ENCODE data around the gene HECTD2.
"Not testable (repeated sequence)": the region's sequence is repeated elsewhere in the genome, so short reads cannot be mapped to it uniquely, and the experiment has no call there.

Gene HECTD2

DNA sequence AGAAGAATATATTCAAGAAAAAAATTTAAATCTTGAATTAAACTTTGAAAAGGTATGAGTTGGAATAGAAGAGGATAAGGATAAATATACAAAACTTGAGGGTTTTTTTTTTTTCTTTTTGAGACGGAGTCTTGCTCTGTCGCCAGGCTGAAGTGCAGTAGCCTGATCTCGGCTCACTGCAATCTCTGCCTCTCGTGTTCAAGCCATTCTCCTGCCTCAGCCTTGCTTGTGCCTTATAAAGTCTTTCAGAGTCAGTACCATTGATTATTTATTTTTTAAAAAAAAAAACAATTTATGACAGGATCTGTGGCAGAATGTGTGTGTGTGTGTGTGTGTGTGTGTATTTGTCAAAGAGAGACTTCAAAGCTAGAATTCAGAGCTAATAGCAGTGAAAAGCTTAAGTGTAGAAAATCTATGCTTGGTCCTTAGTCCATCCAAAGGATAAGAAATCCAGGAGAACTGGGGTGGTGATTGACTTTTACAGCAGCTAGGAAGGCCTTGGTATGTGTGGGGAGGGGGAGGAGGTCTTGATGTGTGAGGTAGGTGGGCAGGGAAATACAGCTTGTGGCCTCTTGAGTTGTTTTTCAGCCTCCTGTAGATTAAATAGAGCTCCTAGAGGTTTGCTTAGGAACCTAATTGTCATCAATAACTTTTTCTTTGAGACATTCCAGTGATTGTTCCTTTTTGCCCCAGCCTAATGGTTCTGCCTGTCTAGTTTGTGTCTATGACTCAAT lies 2.4 kb downstream of the HECTD2 start:
- no peak for DNase-seq (ENCODE audit: low spot score)

DNA sequence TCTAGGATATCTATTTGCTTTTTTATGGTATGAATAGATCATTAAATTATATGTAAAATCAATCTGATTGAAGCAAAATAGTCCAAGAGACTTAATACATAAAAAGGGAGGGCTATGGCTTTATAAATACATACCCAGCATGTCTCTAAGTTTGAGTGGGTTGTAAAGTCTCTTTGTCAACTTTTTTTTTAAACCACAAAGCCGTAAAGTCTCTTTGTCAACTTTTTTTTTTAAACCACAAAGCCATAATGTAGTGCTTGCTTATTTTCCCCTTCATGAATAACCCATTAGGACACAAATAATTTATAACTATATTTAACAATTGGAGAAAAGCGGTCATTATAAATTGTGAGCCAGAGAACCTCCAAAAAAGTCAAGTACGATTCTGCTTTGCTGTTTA lies 5.7 kb downstream of the HECTD2 start:
- no peak for DNase-seq (ENCODE audit: low spot score)

DNA sequence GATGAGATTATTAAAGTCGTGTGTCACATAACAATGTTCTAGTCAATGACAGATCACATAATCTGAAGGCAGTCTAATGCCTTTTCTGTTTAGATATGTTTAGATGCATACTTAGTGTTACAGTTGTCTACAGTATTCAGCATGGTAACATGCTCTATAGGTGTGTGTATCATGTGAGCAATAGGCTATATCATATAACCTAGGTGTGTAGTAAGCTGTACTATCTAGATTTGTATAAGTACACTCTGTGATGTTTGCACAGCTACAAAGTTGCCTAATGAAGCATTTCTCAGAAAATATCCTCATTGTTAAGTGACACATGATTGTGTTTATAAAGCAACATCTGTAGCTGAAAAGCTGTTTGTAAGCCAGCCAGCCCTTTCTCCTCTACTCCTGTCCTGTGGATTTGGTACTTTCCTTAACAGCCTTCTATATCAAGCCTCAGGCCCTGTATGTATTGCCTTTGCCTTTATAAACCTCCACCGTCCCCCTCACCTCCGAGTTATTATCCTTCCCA lies 6.3 kb downstream of the HECTD2 start:
- DNase-seq (ENCODE audit: low spot score): no peak

DNA sequence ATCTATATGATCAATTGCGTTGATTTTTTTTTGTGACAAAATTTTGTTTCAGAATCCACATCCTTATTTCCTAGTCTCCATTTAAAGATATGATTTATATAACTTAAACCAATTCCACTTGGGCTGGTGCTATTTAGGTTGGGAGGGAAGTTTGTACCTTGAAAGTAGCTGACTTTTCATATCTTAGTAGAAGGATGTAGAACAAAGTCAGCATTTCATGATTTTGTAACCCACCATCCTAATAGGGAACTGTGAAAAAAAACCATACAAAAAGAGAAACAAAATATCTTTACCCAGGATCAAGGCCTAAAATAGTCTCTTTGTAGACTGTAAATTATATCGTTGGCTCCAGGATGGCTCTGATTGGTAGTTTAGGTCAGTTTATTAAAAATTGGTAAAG lies 8.3 kb downstream of the HECTD2 start:
- DNase-seq (ENCODE audit: low spot score): no peak

DNA sequence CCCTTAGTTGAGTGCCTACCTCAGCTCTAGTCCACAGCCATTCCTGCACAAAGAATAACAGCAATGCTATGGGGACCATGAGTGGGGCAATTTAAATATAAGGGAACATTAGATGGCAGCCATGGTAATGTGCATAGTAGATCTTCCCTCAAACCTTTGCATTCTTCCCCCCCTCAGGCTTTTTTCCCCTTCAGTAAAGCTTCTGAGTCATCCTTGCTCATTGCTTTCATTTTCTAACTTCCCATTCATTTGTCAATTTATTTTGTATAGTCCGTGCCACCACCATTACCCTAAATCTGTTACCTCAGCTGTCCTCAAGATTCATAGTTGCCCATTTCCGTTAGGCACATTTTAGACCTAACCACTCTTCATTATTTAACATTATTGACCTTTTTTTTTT lies 10.7 kb downstream of the HECTD2 start:
- DNase-seq (ENCODE audit: low spot score): peak; percentile 26

DNA sequence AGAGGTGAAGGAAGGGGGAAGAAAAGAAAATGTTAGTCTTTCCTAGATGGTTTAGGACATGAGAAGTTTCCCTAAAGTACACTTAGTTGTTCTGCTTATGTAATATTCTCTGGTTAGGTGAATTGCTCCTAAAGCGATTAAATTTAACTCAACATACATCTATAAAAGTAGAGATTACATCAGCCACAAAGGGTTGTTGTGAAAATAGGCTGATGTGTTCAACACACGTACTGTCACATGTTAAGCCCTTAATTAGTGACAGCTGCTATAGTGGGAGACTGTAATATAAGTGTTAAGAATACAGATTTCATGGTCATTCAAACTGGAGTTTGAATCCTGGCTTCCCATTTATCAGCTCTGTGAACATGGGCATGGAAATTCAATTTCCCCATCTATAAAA lies 12.8 kb downstream of the HECTD2 start:
- DNase-seq (ENCODE audit: low spot score): no peak

DNA sequence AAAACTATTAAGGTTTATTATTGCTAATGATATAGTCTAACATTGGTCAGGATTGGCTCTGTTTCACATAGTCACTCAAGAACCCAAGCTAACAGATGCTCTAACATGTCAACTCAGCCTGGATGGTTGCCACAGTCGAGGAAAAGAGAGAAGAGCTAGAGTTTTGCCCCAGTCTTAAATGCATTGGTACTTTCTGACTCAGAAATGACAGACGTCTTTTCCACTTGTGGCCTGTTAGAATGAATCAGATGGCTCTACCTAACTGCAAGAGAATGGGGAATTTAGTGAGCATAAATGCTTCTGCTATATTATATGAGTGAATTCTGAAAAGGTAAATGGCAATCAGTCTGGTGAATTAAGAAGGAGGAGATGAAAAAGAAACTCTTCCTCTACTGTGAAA lies 13.9 kb downstream of the HECTD2 start:
- DNase-seq (ENCODE audit: low spot score): no peak

DNA sequence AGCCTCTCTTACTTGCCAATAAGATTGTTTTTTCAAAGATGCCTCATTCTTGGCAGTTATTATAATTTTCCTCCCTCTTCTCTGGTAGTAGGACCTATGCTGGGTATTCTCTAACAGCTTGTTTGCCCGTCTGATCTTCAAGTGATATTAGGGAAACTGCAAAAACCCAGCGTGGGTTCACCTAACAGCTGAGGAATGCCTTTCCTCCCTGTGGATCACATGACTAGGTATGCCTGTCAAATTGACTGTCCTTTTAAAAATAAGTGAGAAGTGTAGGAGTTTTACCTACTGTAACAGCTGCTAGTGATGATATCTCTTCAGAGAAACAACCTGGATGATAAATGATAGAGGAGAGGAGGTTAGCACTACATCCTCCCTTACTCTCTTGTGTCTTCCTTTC lies 22.0 kb downstream of the HECTD2 start:
- no peak for DNase-seq (ENCODE audit: low spot score)

DNA sequence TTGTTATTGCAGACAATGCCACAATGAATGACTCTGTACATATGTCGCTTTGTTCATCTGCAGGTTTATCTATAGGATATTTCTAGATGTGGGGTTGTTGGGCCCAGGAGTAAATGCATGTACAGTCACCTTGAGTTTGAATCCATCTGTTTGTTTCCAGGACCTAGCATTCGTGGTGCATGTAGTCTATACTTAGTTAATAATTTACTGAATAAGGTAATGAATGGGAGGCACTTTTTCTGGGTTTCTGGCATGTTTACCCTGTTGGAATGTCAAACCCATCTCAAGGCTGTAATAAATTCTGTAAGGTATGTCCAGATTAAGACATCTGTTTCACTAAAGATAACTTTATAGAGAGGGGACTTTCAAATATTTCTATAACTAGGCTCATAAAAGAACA lies 23.5 kb downstream of the HECTD2 start:
- DNase-seq (ENCODE audit: low spot score): no peak

DNA sequence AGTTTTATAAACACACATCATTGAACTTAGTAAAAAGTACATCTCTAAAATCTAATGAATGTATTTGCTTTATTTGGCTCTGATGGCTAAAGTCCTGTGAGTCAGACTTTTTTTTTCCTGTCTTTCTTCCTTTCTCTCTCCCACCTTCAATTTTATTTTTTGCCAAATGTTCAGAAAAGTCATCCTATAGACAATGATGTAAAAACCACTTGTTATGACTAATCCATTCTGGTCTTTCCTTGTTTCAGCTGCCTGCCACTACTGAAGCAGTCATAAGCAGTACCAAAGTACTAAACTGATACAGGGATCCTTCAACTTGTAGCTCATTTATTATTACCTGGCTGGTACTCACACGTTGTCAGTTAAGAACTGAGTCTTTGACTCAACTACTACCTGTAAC lies 23.9 kb downstream of the HECTD2 start:
- no peak for DNase-seq (ENCODE audit: low spot score)

DNA sequence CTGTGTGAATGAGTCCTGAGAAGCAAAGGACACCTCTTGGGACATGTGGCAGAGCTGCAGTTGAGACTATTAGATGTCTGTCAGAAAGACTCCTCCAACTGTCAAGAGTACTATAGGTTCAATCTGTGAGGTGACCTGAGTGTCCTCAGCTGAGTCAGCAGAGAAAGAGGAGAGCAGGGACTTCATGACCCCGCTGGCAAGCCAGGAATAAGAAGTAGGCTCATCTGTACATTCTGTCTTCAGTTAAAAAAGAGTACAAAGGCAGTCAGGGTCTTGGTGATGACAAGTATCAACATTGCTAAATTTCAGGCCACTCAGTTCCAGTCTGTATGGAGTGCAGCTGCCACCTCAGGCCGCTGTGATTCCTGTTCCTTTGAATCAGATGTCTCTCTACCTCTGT lies 25.1 kb downstream of the HECTD2 start:
- DNase-seq (ENCODE audit: low spot score): no peak

DNA sequence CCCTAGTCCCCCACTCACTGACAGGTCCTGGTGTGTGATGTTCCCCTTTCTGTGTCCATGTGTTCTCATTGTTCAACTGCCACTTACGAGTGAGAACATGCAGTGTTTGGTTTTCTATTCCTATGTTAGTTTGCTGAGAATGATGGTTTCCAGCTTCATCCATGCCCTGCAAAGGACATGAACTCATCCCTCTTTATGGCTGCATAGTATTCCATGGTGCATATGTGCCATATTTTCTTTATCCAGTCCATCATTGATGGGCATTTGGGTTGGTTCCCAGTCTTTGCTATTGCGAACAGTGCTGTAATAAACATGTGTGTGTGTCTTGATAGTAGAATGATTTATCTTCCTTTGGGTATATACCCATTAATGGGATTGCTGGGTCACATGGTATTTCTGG lies 28.1 kb downstream of the HECTD2 start:
- not testable (repeated sequence) for DNase-seq (ENCODE audit: low spot score)

DNA sequence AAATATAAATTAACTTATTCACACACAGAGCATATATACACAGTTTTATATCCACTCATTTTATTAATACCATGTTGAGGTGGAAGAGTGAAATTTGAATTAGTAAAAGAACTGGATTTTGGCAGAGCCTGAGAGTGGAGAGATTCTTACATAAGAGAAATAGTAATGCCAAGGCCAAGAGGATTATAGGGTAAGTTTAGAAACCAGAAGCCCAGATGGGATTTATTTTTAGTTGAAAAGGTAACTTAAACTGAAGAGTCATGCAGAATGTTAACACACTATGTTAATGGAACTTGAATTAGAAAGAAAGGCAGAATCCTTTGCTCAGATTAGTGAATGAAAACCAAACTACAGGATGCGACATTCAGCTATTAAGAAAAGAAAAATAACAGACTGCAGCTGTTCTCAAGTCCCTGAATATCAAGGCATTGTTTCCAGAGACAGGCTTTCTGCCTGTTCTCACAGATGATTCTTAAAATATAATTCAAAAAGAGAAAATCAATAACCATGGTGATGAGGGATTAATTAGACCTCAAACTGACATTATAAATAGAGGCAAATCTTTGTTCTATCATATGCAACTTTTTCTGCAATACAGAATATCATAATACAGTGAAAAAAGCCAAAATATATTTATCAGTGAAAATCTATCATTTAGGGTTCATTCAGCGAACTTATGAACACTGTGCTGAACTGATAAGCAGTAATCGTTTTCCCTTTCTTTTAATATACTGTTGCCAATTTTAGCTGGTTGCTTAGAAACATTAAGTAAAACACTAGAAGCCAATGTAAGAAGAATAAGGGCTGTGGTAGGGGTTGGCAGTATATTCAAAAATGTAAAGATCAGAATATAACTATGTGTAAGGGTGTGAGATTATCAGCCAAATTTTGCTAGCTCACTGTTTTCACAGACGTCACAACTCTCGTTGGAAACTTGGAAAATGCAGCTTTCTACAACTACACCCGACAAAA lies 34.4 kb downstream of the HECTD2 start:
- no peak for DNase-seq (ENCODE audit: low spot score)

DNA sequence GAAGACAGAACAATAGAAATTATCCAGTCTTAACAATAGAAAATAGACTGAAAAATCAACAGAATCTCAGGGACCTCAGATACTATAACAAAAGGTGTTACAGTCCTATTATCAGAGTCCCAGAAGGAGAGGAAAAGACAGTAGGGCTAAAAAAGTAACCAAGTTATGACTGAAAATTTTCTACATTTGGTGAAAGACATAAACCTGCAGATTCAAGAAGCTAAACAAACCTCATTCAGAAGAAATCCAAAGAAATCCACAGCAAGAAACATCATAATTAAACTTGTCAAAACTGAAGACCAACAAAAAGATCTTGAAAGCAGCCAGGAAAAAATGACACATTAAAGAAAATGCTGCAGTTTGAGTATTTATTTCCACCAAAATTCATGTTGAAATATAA lies 41.9 kb downstream of the HECTD2 start:
- DNase-seq (ENCODE audit: low spot score): no peak

DNA sequence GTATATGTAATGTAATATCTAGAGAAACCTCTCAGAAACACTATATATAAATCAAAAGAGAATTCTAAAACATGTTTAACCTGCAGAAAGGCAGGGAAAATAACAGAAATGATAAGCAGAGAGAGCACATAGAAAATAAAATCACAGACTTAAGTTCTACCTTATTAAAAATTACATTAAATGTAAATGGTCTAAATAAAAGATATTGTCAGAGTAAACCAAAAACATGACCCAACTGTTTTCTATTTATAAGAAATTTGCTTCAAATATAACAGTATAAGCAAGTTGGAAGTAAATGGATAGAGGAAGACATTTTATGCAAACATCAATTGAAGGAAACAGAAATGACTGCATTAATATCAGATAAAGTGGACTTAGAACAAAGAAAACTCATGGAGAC lies 43.4 kb downstream of the HECTD2 start:
- DNase-seq (ENCODE audit: low spot score): no peak

DNA sequence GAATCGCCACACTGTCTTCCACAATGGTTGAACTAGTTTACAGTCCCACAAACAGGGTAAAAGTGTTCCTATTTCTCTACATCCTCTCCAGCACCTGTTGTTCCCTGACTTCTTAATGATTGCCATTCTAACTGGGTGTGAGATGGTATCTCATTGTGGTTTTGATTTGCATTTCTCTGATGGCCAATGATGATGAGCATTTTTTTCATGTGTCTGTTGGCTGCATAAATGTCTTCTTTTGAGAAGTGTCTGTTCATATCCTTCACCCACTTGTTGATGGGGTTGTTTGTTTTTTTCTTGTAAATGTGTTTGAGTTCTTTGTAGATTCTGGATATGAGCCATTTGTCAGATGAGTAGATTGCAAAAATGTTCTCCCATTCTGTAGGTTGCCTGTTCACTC lies 45.0 kb downstream of the HECTD2 start:
- not testable (repeated sequence) for DNase-seq (ENCODE audit: low spot score)

DNA sequence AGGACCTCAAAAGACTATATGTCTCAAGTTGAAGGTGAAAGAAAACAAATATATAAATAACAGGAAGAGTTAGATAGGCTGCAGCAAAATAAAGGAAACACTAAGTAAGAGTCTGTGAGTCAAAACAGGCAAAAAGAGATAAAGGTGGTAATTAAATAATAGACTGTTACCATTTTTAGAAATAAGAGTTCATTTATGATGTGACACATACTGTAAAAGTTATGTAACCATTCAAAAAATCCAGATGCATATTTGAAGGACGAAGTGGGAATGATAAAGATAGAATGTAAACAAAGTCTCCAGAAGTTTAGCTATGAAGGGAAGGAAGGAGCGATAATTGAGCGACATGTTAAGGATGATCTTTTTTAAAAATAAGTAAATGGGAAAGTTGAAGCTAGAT lies 50.5 kb downstream of the HECTD2 start:
- DNase-seq (ENCODE audit: low spot score): no peak

DNA sequence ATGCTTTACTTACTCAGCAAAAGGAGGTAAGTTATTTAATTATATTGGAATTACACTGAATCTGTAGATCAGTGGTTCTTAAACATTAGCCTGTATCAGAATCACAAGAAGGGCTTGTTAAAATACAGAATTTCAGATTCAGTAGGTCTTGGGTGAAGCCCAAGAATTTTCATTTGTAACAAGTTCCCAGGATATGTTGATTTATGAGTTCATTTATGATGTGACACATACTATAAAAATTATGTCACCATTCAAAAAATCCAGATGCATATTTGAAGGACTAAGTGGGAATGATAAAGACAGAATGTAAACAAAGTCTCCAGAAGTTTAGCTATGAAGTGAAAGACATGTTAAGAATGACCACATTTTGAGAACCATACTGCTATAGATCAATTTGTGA lies 52.3 kb downstream of the HECTD2 start:
- no peak for DNase-seq (ENCODE audit: low spot score)

DNA sequence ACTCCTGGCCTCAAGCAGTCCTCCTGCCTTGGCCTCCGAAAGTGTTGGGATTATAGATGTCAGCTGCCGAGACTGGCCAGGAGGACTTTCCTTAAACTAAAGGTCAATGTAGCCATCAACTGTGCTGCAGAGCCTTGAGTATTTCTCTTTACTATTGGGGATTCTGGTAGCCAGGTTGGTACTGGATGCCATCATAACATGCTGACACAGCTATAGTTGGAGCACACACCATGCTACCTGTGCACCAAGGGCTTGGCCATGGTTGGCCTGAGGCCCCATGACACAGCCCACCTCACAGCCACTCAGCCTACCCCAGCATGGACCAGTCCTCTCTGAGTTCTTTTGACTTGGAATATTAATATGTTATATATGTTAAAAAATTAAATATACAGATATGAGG lies 54.4 kb downstream of the HECTD2 start:
- DNase-seq (ENCODE audit: low spot score): no peak

DNA sequence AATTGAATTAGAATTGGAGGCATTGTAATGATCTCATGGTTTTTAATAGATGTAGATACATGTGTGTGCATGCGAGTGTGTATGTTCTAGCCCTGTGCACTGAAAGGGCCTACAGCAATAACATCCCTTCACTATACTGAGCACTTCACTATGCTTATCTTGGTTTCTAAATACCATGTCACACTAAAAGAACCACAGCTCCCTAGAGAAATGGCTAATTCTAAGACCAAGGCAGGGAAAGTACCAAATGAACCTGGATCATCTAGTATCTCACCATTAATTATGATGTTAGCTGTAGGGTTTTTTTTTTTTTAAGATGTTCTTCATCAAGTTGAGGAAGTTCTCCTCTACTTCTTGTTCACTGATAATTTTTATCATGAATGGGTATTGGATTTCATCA lies 55.1 kb downstream of the HECTD2 start:
- DNase-seq (ENCODE audit: low spot score): no peak

DNA sequence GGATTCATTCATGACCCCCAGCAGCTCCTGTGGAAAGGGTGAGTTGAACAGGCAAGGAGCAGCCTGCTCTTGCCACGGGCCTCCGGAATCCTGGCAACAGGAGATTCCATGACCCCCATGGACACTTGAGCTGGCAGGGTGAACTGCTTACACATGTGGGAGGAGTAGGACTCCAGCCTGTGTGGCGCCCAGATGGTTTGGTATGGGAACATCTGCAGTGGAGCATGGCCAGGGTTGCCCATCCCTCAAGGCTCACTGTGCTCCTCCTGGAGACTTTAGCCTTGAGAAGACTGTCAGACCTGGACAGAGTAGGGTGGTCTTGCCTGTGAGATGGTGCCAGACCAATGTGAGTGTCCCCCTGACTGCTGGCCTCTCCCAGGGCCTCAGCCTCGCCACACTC lies 57.0 kb downstream of the HECTD2 start:
- no peak for DNase-seq (ENCODE audit: low spot score)

DNA sequence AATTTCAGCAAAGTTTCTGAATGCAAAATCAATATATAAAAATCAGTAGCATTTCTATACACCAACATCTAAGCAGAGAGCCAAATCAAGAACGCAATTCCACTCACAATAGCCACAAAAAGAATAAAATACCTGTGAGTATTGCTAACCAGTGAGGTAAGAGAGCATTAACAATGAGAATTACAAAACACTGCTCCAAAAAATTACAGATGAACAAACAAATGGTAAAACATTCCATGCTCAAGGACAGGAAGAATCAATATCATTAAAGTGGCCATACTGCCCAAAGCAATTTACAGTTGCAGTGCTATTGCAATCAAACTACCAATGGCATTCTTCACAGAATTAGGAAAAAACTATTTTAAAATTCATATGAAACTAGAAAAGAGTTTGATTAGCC lies 61.5 kb downstream of the HECTD2 start:
- no peak for DNase-seq (ENCODE audit: low spot score)

DNA sequence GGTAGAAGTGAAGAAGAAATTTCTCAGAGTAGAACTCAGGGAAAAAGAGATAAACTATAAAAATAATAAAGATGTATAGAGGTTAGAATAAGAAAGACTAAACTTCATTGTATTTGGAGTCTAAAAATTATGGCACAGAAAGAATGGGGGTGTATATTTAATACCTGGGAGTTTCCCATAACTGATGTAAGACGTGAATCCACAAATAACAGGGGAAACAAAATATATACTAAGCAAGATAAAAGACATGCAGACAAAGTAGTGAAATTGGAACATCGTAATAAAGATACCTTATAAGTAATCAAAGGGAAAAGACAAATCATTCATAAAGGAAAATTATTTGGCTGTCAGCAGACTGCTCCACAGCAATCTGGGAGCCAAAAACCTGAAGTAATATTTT lies 62.8 kb downstream of the HECTD2 start:
- DNase-seq (ENCODE audit: low spot score): no peak
